H1 (cell line): ENCODE results near the gene PCDHB16. TPM values are rescaled to one million over a fixed set of nuclear protein-coding genes. Genes with fewer than 3 reads are reported as not detected.

Experiments used
- CTCF ChIA-PET: fragments of 300-600 bp; sonication (Branson Sonifier 250); formaldehyde crosslinking; loops from one replicate; lab custom pipeline; 2021; ENCODE audit not compliant: partially characterized antibody; lab: Charles Lee
- POLR2A ChIA-PET: fragments of 300-600 bp; sonication (Branson Sonifier 250); formaldehyde crosslinking; loops from one replicate; lab custom pipeline; 2021; ENCODE audit warnings: inconsistent platforms; ENCODE audit not compliant: partially characterized antibody; lab: Charles Lee
- DNase-seq, 2 experiments: peaks; one replicate each; pipeline versions ENCODE4 v3.0.0 to v3.0.0-alpha.2; 2010 to 2022; ENCODE audit warnings: low spot score in 2 of 2, low read depth in 1 of 2, mixed read lengths in 1 of 2
- FAIRE-seq: peaks from 2 replicates; lab custom pipeline; 2011; peaks lifted over from hg19 to GRCh38; lab: Jason Lieb, UNC
- H2AFZ ChIP-seq: 2 replicates; pipeline ENCODE4 v1.8.1; 2012; ENCODE audit warnings: low read length, inconsistent platforms
- H2AK5ac ChIP-seq: 2 replicates; pipeline ENCODE4 v1.6.1; 2013; ENCODE audit warnings: low read depth, low read length
- H2BK120ac ChIP-seq: replicated peaks from 2 replicates; pipeline ENCODE3; 2013; ENCODE audit warnings: low read depth, low read length, inconsistent platforms
- H2BK12ac ChIP-seq: 2 replicates; pipeline ENCODE4 v1.6.1; 2013; ENCODE audit warnings: low read depth, low read length
- H2BK15ac ChIP-seq: 2 replicates; pipeline ENCODE4 v1.6.1; 2013; ENCODE audit warnings: low read length
- H2BK20ac ChIP-seq: 2 replicates; pipeline ENCODE4 v1.6.1; 2013; ENCODE audit warnings: low read length
- H2BK5ac ChIP-seq: 2 replicates; pipeline ENCODE4 v1.6.1; 2013; ENCODE audit warnings: low read depth, low read length
- H3K14ac ChIP-seq: 2 replicates; pipeline ENCODE4 v1.6.1; 2013; ENCODE audit warnings: inconsistent platforms; ENCODE audit not compliant: insufficient read length
- H3K18ac ChIP-seq: 2 replicates; pipeline ENCODE4 v1.6.1; 2013; ENCODE audit warnings: low read length; ENCODE audit errors: extremely low read depth
- H3K23ac ChIP-seq: 2 replicates; pipeline ENCODE4 v1.6.1; 2013; ENCODE audit warnings: inconsistent platforms; ENCODE audit not compliant: insufficient read length
- H3K23me2 ChIP-seq: 2 replicates; pipeline ENCODE4 v1.6.1; 2013; ENCODE audit warnings: low read depth, low read length
- H3K27ac ChIP-seq: 2 replicates; pipeline ENCODE4 v1.6.1; 2011; ENCODE audit warnings: low read depth, low read length, inconsistent platforms
- H3K27me3 ChIP-seq, 4 experiments: replicated peaks in 1 of 4; 1 replicate in 1 of 4; 2 replicates in 3 of 4; pipeline versions ENCODE4 v1.6.1 to v1.8.1; 2011 to 2013; ENCODE audit warnings: low read length in 3 of 4, mild to moderate bottlenecking in 3 of 4, inconsistent platforms in 2 of 4, mixed read lengths in 2 of 4, moderate library complexity in 1 of 4; ENCODE audit not compliant: control insufficient read depth in 3 of 4, insufficient read depth in 3 of 4; ENCODE audit errors: extremely low read depth in 1 of 4
- H3K36me3 ChIP-seq, 4 experiments: 2 replicates each; pipeline versions ENCODE4 v1.6.1 to v1.8.1; 2011 to 2013; ENCODE audit warnings: mild to moderate bottlenecking in 4 of 4, low read length in 3 of 4, moderate library complexity in 2 of 4, control low read depth in 1 of 4, inconsistent platforms in 1 of 4; ENCODE audit not compliant: insufficient read depth in 4 of 4, control insufficient read depth in 2 of 4
- H3K4ac ChIP-seq: replicated peaks from 2 replicates; pipeline ENCODE3; 2013; ENCODE audit warnings: low read length, low read depth, mixed read lengths, inconsistent platforms; ENCODE audit not compliant: insufficient read length
- H3K4me1 ChIP-seq, 4 experiments: replicated peaks in 1 of 4; 1 replicate in 1 of 4; 2 replicates in 3 of 4; pipeline versions ENCODE4 v1.6.1 to v1.8.1; 2011 to 2013; ENCODE audit warnings: low read length in 3 of 4, inconsistent platforms in 2 of 4, mixed read lengths in 1 of 4; ENCODE audit not compliant: insufficient read depth in 4 of 4, control insufficient read depth in 3 of 4
- H3K4me2 ChIP-seq, 2 experiments: 2 replicates each; pipeline versions ENCODE4 v1.6.1 to v1.8.1; 2011 to 2013; ENCODE audit warnings: low read depth in 2 of 2, low read length in 2 of 2, control low read depth in 1 of 2, inconsistent platforms in 1 of 2, mild to moderate bottlenecking in 1 of 2; ENCODE audit not compliant: insufficient read depth in 1 of 2
- H3K4me3 ChIP-seq, 4 experiments: fragments of 200-600, 300-600 bp in 1 of 4; sonication (generic), shearing (Covaris generic), sonication (Bioruptor Twin) in 1 of 4; 2 replicates each; pipeline versions ENCODE4 v1.5.1 to v1.8.1; 2011 to 2016; ENCODE audit warnings: low read length in 4 of 4, low read depth in 3 of 4, control low read depth in 2 of 4, inconsistent platforms in 2 of 4, mild to moderate bottlenecking in 2 of 4, mixed read lengths in 1 of 4, moderate library complexity in 1 of 4; ENCODE audit not compliant: insufficient read depth in 2 of 4; ENCODE audit errors: extremely low read depth in 1 of 4
- H3K56ac ChIP-seq: replicated peaks from 2 replicates; pipeline ENCODE3; 2013; ENCODE audit warnings: low read depth, mild to moderate bottlenecking, mixed read lengths, low read length, inconsistent platforms; ENCODE audit not compliant: insufficient read length
- H3K79me1 ChIP-seq: 2 replicates; pipeline ENCODE4 v1.6.1; 2013; ENCODE audit warnings: low read depth, low read length, control low read depth
- H3K79me2 ChIP-seq, 2 experiments: 2 replicates each; pipeline versions ENCODE4 v1.6.1 to v1.8.1; 2012 to 2013; ENCODE audit warnings: low read length in 2 of 2, mild to moderate bottlenecking in 2 of 2, inconsistent platforms in 1 of 2; ENCODE audit not compliant: insufficient read depth in 2 of 2, control insufficient read depth in 1 of 2
- H3K9ac ChIP-seq, 4 experiments: replicated peaks in 1 of 4; 1 replicate in 1 of 4; 2 replicates in 3 of 4; pipeline versions ENCODE4 v1.6.1 to v1.8.1; 2011 to 2013; ENCODE audit warnings: low read depth in 3 of 4, low read length in 3 of 4, control low read depth in 2 of 4, mild to moderate bottlenecking in 2 of 4, moderate library complexity in 2 of 4, inconsistent platforms in 1 of 4; ENCODE audit errors: extremely low read depth in 1 of 4
- H3K9me3 ChIP-seq, 2 experiments: 2 replicates each; pipeline versions ENCODE4 v1.6.1 to v1.8.1; 2012 to 2013; ENCODE audit warnings: mild to moderate bottlenecking in 2 of 2, moderate library complexity in 2 of 2, control low read depth in 1 of 2, inconsistent platforms in 1 of 2, low read depth in 1 of 2, low read length in 1 of 2, mixed read lengths in 1 of 2; ENCODE audit not compliant: insufficient read depth in 2 of 2
- H4K20me1 ChIP-seq, 2 experiments: replicated peaks in 1 of 2; 2 replicates each; pipeline versions ENCODE3 to v1.8.1; 2011 to 2013; ENCODE audit warnings: inconsistent platforms in 2 of 2, low read length in 2 of 2, mild to moderate bottlenecking in 1 of 2; ENCODE audit not compliant: insufficient read depth in 2 of 2, control insufficient read depth in 1 of 2
- H4K5ac ChIP-seq: 2 replicates; pipeline ENCODE4 v1.6.1; 2013; ENCODE audit warnings: low read length, low read depth, mixed read lengths, inconsistent platforms; ENCODE audit not compliant: insufficient read length
- H4K8ac ChIP-seq: 2 replicates; pipeline ENCODE4 v1.8.0; 2013; ENCODE audit warnings: mild to moderate bottlenecking, moderate library complexity, low read length, inconsistent platforms; ENCODE audit not compliant: insufficient read depth; ENCODE audit errors: extremely low read depth
- H4K91ac ChIP-seq: replicated peaks from 2 replicates; pipeline ENCODE3; 2013; ENCODE audit warnings: low read length, mixed read lengths, inconsistent platforms; ENCODE audit not compliant: insufficient read length
- ASH2L ChIP-seq: fragments of 200-600, 300-600 bp; sonication (generic); IDR thresholded peaks from one replicate; pipeline ENCODE4 v1.7.1; 2017; ENCODE audit warnings: low read length
- BRCA1 ChIP-seq: IDR thresholded peaks from 2 replicates; pipeline ENCODE4 v1.6.1; 2012; ENCODE audit warnings: low read depth, low read length, improper control_type of control experiment
- CEBPB ChIP-seq: IDR thresholded peaks from 2 replicates; pipeline ENCODE4 v1.6.1; 2012; ENCODE audit warnings: low read depth, low read length
- CHD1 ChIP-seq: IDR thresholded peaks from 2 replicates; pipeline ENCODE4 v1.6.1; 2012; ENCODE audit warnings: low read depth, low read length, improper control_type of control experiment
- FOSL1 ChIP-seq: IDR thresholded peaks from 2 replicates; pipeline ENCODE4 v1.6.1; 2011; ENCODE audit warnings: mild to moderate bottlenecking, low read depth, low read length, moderate library complexity; ENCODE audit not compliant: insufficient read depth
- MAFK ChIP-seq: IDR thresholded peaks from 2 replicates; pipeline ENCODE4 v1.6.1; 2012; ENCODE audit warnings: low read depth, mild to moderate bottlenecking, improper control_type of control experiment, low read length
- NANOG ChIP-seq: IDR thresholded peaks from 2 replicates; pipeline ENCODE4 v1.6.1; 2011; ENCODE audit warnings: low read length, low read depth, mild to moderate bottlenecking, inconsistent platforms; ENCODE audit not compliant: insufficient read depth, poor library complexity, severe bottlenecking
- RFX5 ChIP-seq: IDR thresholded peaks from 2 replicates; pipeline ENCODE4 v1.6.1; 2011; ENCODE audit warnings: low read depth, low read length, improper control_type of control experiment, borderline replicate concordance
- RNF2 ChIP-seq: fragments of 200-900, 300-1000 bp; sonication (generic); IDR thresholded peaks from 2 replicates; pipeline ENCODE4 v1.7.1; 2016; ENCODE audit warnings: borderline replicate concordance, low read depth, mild to moderate bottlenecking, antibody characterized with exemption, low read length; ENCODE audit not compliant: poor library complexity, severe bottlenecking; ENCODE audit errors: missing control alignments
- RXRA ChIP-seq: IDR thresholded peaks from 2 replicates; pipeline ENCODE4 v1.6.1; 2011; ENCODE audit warnings: low read depth, mild to moderate bottlenecking, low read length, moderate library complexity; ENCODE audit not compliant: insufficient read depth
- SIN3A ChIP-seq, 2 experiments: IDR thresholded peaks in 1 of 2; conservative IDR thresholded peaks in 1 of 2; 2 replicates each; pipeline ENCODE4 v1.6.1; 2011 to 2012; ENCODE audit warnings: low read length in 2 of 2, improper control_type of control experiment in 1 of 2, low read depth in 1 of 2, mild to moderate bottlenecking in 1 of 2
- TAF1 ChIP-seq: IDR thresholded peaks from 2 replicates; pipeline ENCODE4 v1.6.1; 2011; ENCODE audit warnings: mild to moderate bottlenecking, low read depth, low read length
- TEAD4 ChIP-seq: IDR thresholded peaks from 2 replicates; pipeline ENCODE4 v1.6.1; 2012; ENCODE audit warnings: low read depth, low read length, inconsistent platforms, mixed read lengths
- WGBS, 2 experiments: shearing (Covaris generic) in 1 of 2; methylation state at CpG; one replicate each; pipeline versions ENCODE4 v1.1.6 to v1.1.7; 2013 to 2015; ENCODE audit warnings: low lambda C conversion rate in 2 of 2, mixed read lengths in 2 of 2, inconsistent platforms in 1 of 2, low coverage in 1 of 2, missing lambda C conversion rate in 1 of 2; ENCODE audit not compliant: insufficient replicate concordance in 2 of 2, insufficient coverage in 1 of 2, insufficient read length in 1 of 2; ENCODE audit errors: extremely low coverage in 1 of 2, missing lambda C conversion rate in 1 of 2; 5-methylcytosine and 5-hydroxymethylcytosine counted together
- polyA plus RNA-seq, 7 experiments: library from polyadenylated mRNA; depleted of rRNA in 3 of 7; stranded (reverse) in 5 of 7; unstranded in 2 of 7; fragments of >200 nt in 5 of 7; fragments of 200-250 nt in 2 of 7; gene quantifications; 1 replicate in 5 of 7; 2 replicates in 1 of 7; 4 replicates in 1 of 7; pipeline versions ENCODE4 v1.2.1 to v1.2.3, GENCODE V29; 2011 to 2013; ENCODE audit warnings: missing spikeins in 2 of 7, mixed read lengths in 2 of 7
- total RNA-seq: library from RNA; stranded (reverse); fragmentation: NEBNext Ultra II Directional; extraction: Animal tissue kit (Norgen Biotek cat#: 25700); gene quantifications from 2 replicates; pipeline ENCODE4 v1.2.1, GENCODE V29; 2021

Gene PCDHB16
- total and polyA plus RNA-seq, 2 of the 8 experiments (the other 6 are each of a cell fraction or from before 2014, with no cell fraction given) = 2.2 to 5.2 TPM

- Histone ChIP-seq H3K36me3 (no peaks in the 10 kb centered on the region), H3K9ac (no peak overlapping the region), H2AFZ (no peak overlapping the region), H4K91ac (no peak overlapping the region), H3K4me2 (no peak overlapping the region), H3K23me2 (no peaks in the 10 kb centered on the region), H3K4ac (no peak overlapping the region), H2BK120ac (no peak overlapping the region), H4K8ac (no peak overlapping the region), H4K5ac (no peak overlapping the region), H2BK5ac (no peak overlapping the region), H3K9me3 (peaks cover 5 to 11% of the 10 kb centered on the region in 2 experiments; a peak in 2 of 4 replicates), H3K27ac (no peak overlapping the region), H3K79me2 (no peaks in the 10 kb centered on the region), H3K56ac (no peak overlapping the region), H2AK5ac (no peak overlapping the region), H3K4me3 (no peak overlapping the region), H3K4me1 (no peaks in the 10 kb centered on the region), H2BK12ac (no peak overlapping the region), H3K79me1 (no peaks in the 10 kb centered on the region), H3K18ac (no peak overlapping the region), H2BK20ac (no peak overlapping the region), H3K27me3 (no peaks in the 10 kb centered on the region), H4K20me1 (no peaks in the 10 kb centered on the region), H3K14ac (no peak overlapping the region), H2BK15ac (no peak overlapping the region), H3K23ac (no peak overlapping the region)
- no peak for FAIRE-seq
- ChIA-PET CTCF (interaction anchor here (1.1 to 1.9 kb wide), 11 partner anchors 8 to 266 kb away, joined by 3 to 9 read pairs (median 5); partner anchors contain the start of genes PCDHB10, PCDHB11, PCDHB16 and PCDHB2), POLR2A (no interaction called here)
- 93% methylated on average over 13 of the region's 13 CpGs; no CpG with 5 or more reads in 1 of the 2 experiments for WGBS, 2 experiments
- TF ChIP-seq TEAD4 = no peak
- TF ChIP-seq MAFK = no peak
- TF ChIP-seq RNF2 = no peak
- no peak for TF ChIP-seq RFX5
- TF ChIP-seq ASH2L = no peak
- no peak for TF ChIP-seq FOSL1
- no peak for TF ChIP-seq SIN3A (conservative IDR thresholded peaks at IDR 0.05 in 1 of 2, IDR thresholded peaks at IDR 0.05 in 1 of 2; ENCODE audit: low read depth in 1 of 2, low read length in 2 of 2)
- TF ChIP-seq CHD1 = no peak
- TF ChIP-seq RXRA = no peak
- TF ChIP-seq BRCA1 = no peak
- TF ChIP-seq TAF1 = no peak
- no peak for TF ChIP-seq CEBPB
- no peak for TF ChIP-seq NANOG
- no peak for DNase-seq
Measured at GRCh38 chr5:141150993-141151325, 31.2 kb upstream of the PCDHB16 start.
